IMR-90 (cell line): ENCODE measurements around the gene EPHB6. TPM values are rescaled to one million over a fixed set of nuclear protein-coding genes. Genes with fewer than 3 reads are reported as not detected.

Source experiments
- ATAC-seq: fragments of 200-7000 bp; cut with Tn5 transposase; 2 replicates; pipeline ENCODE4 v1.9.1; 2020; ENCODE audit warnings: low read depth, mild to moderate bottlenecking, moderate library complexity
- BruUV-seq: library from RNA; stranded (reverse); fragments of 400-500 nt; replicated peaks from 2 replicates; lab custom pipeline; 2021; lab: Mats Ljungman, UMichigan
- CTCF ChIA-PET: fragments of 300-600 bp; formaldehyde crosslinking; extraction: SDS; loops from one replicate; lab custom pipeline; 2021; ENCODE audit warnings: antibody characterized with exemption; lab: Yijun Ruan, JAX
- POLR2A ChIA-PET: fragments of 300-600 bp; sonication (Branson Sonifier 250); formaldehyde crosslinking; loops from one replicate; lab custom pipeline; 2022; ENCODE audit warnings: antibody characterized with exemption; ENCODE audit not compliant: unreplicated experiment; lab: Charles Lee
- DNase-seq: peaks from one replicate; pipeline ENCODE4 v3.0.0; 2013
- H2AFZ ChIP-seq: replicated peaks from 2 replicates; pipeline ENCODE3; 2013; ENCODE audit warnings: low read length, mild to moderate bottlenecking; ENCODE audit not compliant: poor library complexity
- H2AK5ac ChIP-seq: 2 replicates; pipeline ENCODE4 v1.6.1; 2013; ENCODE audit warnings: low read depth, low read length, inconsistent platforms
- H2AK9ac ChIP-seq: replicated peaks from 2 replicates; pipeline ENCODE3; 2013; ENCODE audit warnings: mild to moderate bottlenecking, low read depth, low read length, moderate library complexity; ENCODE audit not compliant: poor library complexity
- H2BK120ac ChIP-seq: 2 replicates; pipeline ENCODE4 v1.6.1; 2013; ENCODE audit warnings: low read depth, low read length, inconsistent platforms
- H2BK15ac ChIP-seq: 3 replicates; pipeline ENCODE4 v1.6.1; 2013; ENCODE audit warnings: low read depth, low read length, inconsistent platforms
- H2BK20ac ChIP-seq: 2 replicates; pipeline ENCODE4 v1.6.1; 2013; ENCODE audit warnings: low read depth, mild to moderate bottlenecking, inconsistent platforms, low read length, moderate library complexity
- H2BK5ac ChIP-seq: 2 replicates; pipeline ENCODE4 v1.6.1; 2013; ENCODE audit warnings: mild to moderate bottlenecking, low read depth, low read length, inconsistent platforms; ENCODE audit not compliant: poor library complexity, severe bottlenecking
- H3K14ac ChIP-seq: replicated peaks from 2 replicates; pipeline ENCODE4 v1.6.1; 2013; ENCODE audit warnings: low read depth, low read length, inconsistent platforms
- H3K18ac ChIP-seq: 2 replicates; pipeline ENCODE4 v1.6.1; 2013; ENCODE audit warnings: low read depth, low read length, control low read depth
- H3K23ac ChIP-seq: 2 replicates; pipeline ENCODE4 v1.6.1; 2013; ENCODE audit warnings: low read depth, low read length, inconsistent platforms
- H3K27ac ChIP-seq: 2 replicates; pipeline ENCODE4 v1.5.1; 2013; ENCODE audit warnings: mild to moderate bottlenecking, control low read depth, low read length; ENCODE audit not compliant: insufficient read depth
- H3K27me3 ChIP-seq: 2 replicates; pipeline ENCODE4 v1.6.1; 2013; ENCODE audit warnings: low read length; ENCODE audit not compliant: control insufficient read depth, insufficient read depth
- H3K36me3 ChIP-seq: 2 replicates; pipeline ENCODE4 v1.6.1; 2013; ENCODE audit warnings: low read length, mixed read lengths; ENCODE audit not compliant: control insufficient read depth, insufficient read depth
- H3K4ac ChIP-seq: 2 replicates; pipeline ENCODE4 v1.6.1; 2013; ENCODE audit warnings: low read depth, low read length, inconsistent platforms
- H3K4me1 ChIP-seq: 2 replicates; pipeline ENCODE4 v1.6.1; 2013; ENCODE audit warnings: low read length, mixed read lengths; ENCODE audit not compliant: control insufficient read depth, insufficient read depth
- H3K4me2 ChIP-seq: 2 replicates; pipeline ENCODE4 v1.6.1; 2013; ENCODE audit warnings: low read depth, mild to moderate bottlenecking, control low read depth, low read length, moderate library complexity
- H3K4me3 ChIP-seq: 2 replicates; pipeline ENCODE4 v1.5.1; 2013; ENCODE audit warnings: low read depth, mild to moderate bottlenecking, control low read depth, low read length, moderate library complexity; ENCODE audit not compliant: insufficient read depth
- H3K56ac ChIP-seq: 2 replicates; pipeline ENCODE4 v1.6.1; 2013; ENCODE audit warnings: low read length, inconsistent platforms; ENCODE audit not compliant: insufficient read depth; ENCODE audit errors: extremely low read depth
- H3K79me1 ChIP-seq, 2 experiments: 2 replicates each; pipeline ENCODE4 v1.6.1; 2013; ENCODE audit warnings: low read length in 2 of 2, inconsistent platforms in 1 of 2, low read depth in 1 of 2
- H3K9ac ChIP-seq: 2 replicates; pipeline ENCODE4 v1.6.1; 2013; ENCODE audit warnings: low read depth, low read length, control low read depth
- H3K9me1 ChIP-seq: 2 replicates; pipeline ENCODE4 v1.6.1; 2013; ENCODE audit warnings: low read length, inconsistent platforms; ENCODE audit not compliant: insufficient read depth
- H3K9me3 ChIP-seq: 2 replicates; pipeline ENCODE4 v1.6.1; 2013; ENCODE audit warnings: low read length; ENCODE audit not compliant: control insufficient read depth, insufficient read depth
- H4K20me1 ChIP-seq: 2 replicates; pipeline ENCODE4 v1.6.1; 2013; ENCODE audit warnings: low read length, inconsistent platforms; ENCODE audit not compliant: insufficient read depth
- H4K5ac ChIP-seq: 2 replicates; pipeline ENCODE4 v1.6.1; 2013; ENCODE audit warnings: mild to moderate bottlenecking, low read depth, low read length, control low read depth
- H4K8ac ChIP-seq, 2 experiments: 2 replicates each; pipeline ENCODE4 v1.6.1; 2013; ENCODE audit warnings: low read depth in 2 of 2, low read length in 2 of 2, control low read depth in 1 of 2, inconsistent platforms in 1 of 2
- H4K91ac ChIP-seq: 2 replicates; pipeline ENCODE4 v1.6.1; 2013; ENCODE audit warnings: low read depth, low read length, inconsistent platforms; ENCODE audit not compliant: insufficient read depth
- RAD21 ChIP-seq: IDR thresholded peaks from 2 replicates; pipeline ENCODE4 v1.6.1; 2012; ENCODE audit warnings: low read length, improper control_type of control experiment
- WGBS, 2 experiments: methylation state at CpG; one replicate each; pipeline versions ENCODE4 v1.1.5 to v1.1.7; 2013; ENCODE audit warnings: missing lambda C conversion rate in 2 of 2; ENCODE audit not compliant: insufficient read length in 1 of 2; ENCODE audit errors: extremely low coverage in 2 of 2; 5-methylcytosine and 5-hydroxymethylcytosine counted together
- dilution Hi-C: fragments of 300-500 bp; cut with HindIII; formaldehyde crosslinking; loops from one replicate; pipeline ENCODE4 v1.14.3; 2018; ENCODE audit warnings: low sequenced_read_pairs; ENCODE audit not compliant: unreplicated experiment
- in situ Hi-C: fragments of 300-500 bp; cut with MboI; formaldehyde crosslinking; loops from 3 replicates; pipeline ENCODE4 v1.14.3; 2019; ENCODE audit warnings: low sequenced_read_pairs, inconsistent platforms, mixed read lengths
- intact Hi-C: fragments of 100-400 bp; cut with micrococcal nuclease; formaldehyde crosslinking; loops from 2 replicates; pipeline ENCODE4 v1.10.0; 2022
- polyA plus RNA-seq, 3 experiments: library from polyadenylated mRNA; depleted of rRNA; stranded (reverse); fragments of >200 nt; gene quantifications; 2 replicates each; pipeline ENCODE4 v1.2.3, GENCODE V29; 2012; ENCODE audit warnings: low replicate concordance in 1 of 3
- total RNA-seq: library from RNA; depleted of rRNA; stranded (reverse); fragments of >200 nt; gene quantifications from 2 replicates; pipeline ENCODE4 v1.2.3, GENCODE V29; 2012

The EPHB6 gene
- total and polyA plus RNA-seq, 2 of the 4 experiments (the other 2 are of a cell fraction), result under 0.01 to 0.60 TPM

GRCh38 chr7:142885311-142886230 lies 30.7 kb downstream of the EPHB6 start, which contains the start of gene TRPV6:
TSS of gene TRPV6 (minus strand) at chr7:142885745.
- no peaks in the 10 kb centered on the region for H3K9me1 ChIP-seq
- H2AFZ ChIP-seq, result no peak within 1 kb of the TSS
- no peak within 1 kb of the TSS for H2AK9ac ChIP-seq
- no peak within 1 kb of the TSS for H2BK20ac ChIP-seq
- no peak within 1 kb of the TSS for H3K56ac ChIP-seq
- no peaks in the 10 kb centered on the region; the same call in 1 of the 2 replicates for H3K9me3 ChIP-seq
- no peak within 1 kb of the TSS for H2BK15ac ChIP-seq
- ChIA-PET POLR2A (no interaction called here), CTCF (no interaction called here)
- no peak within 1 kb of the TSS for H3K9ac ChIP-seq
- no peaks in the 10 kb centered on the region for H3K36me3 ChIP-seq
- H2BK5ac ChIP-seq, result no peak within 1 kb of the TSS
- H3K79me1 ChIP-seq, result no peaks in the 10 kb centered on the region
- DNase-seq, result no peak
- no peak for ATAC-seq
- no peaks in the 10 kb centered on the region for H3K27me3 ChIP-seq
- no peak within 1 kb of the TSS for H2BK120ac ChIP-seq
- intact Hi-C loops (no loop called here), in situ Hi-C loops (no loop called here), dilution Hi-C loops (no loop called here)
- 38% methylated on average over 2 of the region's 16 CpGs; no CpG with 5 or more reads in 1 of the 2 experiments for WGBS, 2 experiments
- no peak within 1 kb of the TSS for H4K91ac ChIP-seq
- no peak within 1 kb of the TSS for H2AK5ac ChIP-seq
- no peak within 1 kb of the TSS for H3K27ac ChIP-seq
- H3K4me3 ChIP-seq, result no peak within 1 kb of the TSS
- no TSS peak for BruUV-seq
- H4K5ac ChIP-seq, result no peak within 1 kb of the TSS
- TF ChIP-seq RAD21, result no peak
- H3K18ac ChIP-seq, result no peak within 1 kb of the TSS
- H3K4me1 ChIP-seq, result no peaks in the 10 kb centered on the region
- H4K20me1 ChIP-seq, result no peaks in the 10 kb centered on the region
- H3K4ac ChIP-seq, result no peak within 1 kb of the TSS
- no peak within 1 kb of the TSS for H3K14ac ChIP-seq
- no peak within 1 kb of the TSS for H3K4me2 ChIP-seq
- H4K8ac ChIP-seq, result no peak within 1 kb of the TSS
- H3K23ac ChIP-seq, result no peak within 1 kb of the TSS
